Right lobe of liver (tissue), 6 donors: ENCODE results near the gene LPAR6. TPM values are rescaled to one million over a fixed set of nuclear protein-coding genes. Genes with fewer than 3 reads are reported as not detected.

Experiments
- ATAC-seq, 4 donors: fragments of 200-7000 bp; cut with Tn5 transposase; one replicate each; pipeline ENCODE4 v1.9.1; 2020; ENCODE audit warnings: mild to moderate bottlenecking in 4 of 4, moderate library complexity in 4 of 4
- DNase-seq, 3 donors: peaks; one replicate each; pipeline ENCODE4 v3.0.0-alpha.2; 2020
- H3K27ac ChIP-seq, 3 donors: fragments of 200-600 bp; one replicate each; pipeline ENCODE4 v1.8.0; 2022
- H3K27me3 ChIP-seq, 2 donors: fragments of 200-600 bp; one replicate each; pipeline ENCODE4 v1.8.0; 2022
- H3K36me3 ChIP-seq, 4 donors: fragments of 200-600 bp; sonication (generic) in 1 of 4; one replicate each; pipeline versions ENCODE4 v1.5.1 to v1.8.0; 2017 to 2022; ENCODE audit warnings: control low read depth in 1 of 4
- H3K4me1 ChIP-seq, 4 donors: fragments of 200-600 bp; sonication (generic) in 1 of 4; one replicate each; pipeline versions ENCODE4 v1.5.1 to v1.8.0; 2017 to 2022; ENCODE audit warnings: control low read depth in 1 of 4
- H3K4me3 ChIP-seq, 3 donors: fragments of 200-600 bp; one replicate each; pipeline ENCODE4 v1.8.0; 2022
- H3K9me3 ChIP-seq, 4 donors: fragments of 200-600 bp; sonication (generic) in 1 of 4; one replicate each; pipeline versions ENCODE4 v1.5.1 to v1.8.0; 2017 to 2022; ENCODE audit warnings: control low read depth in 1 of 4
- POLR2A ChIP-seq: fragments of 450-650 bp; IDR thresholded peaks from one replicate; pipeline ENCODE4 v1.6.1; 2017; ENCODE audit warnings: antibody characterized with exemption, mild to moderate bottlenecking
- WGBS: methylation state at CpG from one replicate; pipeline ENCODE4 v1.1.6; 2018; ENCODE audit warnings: low coverage, low lambda C conversion rate; ENCODE audit not compliant: insufficient coverage; ENCODE audit errors: missing lambda C conversion rate; 5-methylcytosine and 5-hydroxymethylcytosine counted together
- intact Hi-C, 2 donors: fragments of 100-400 bp; cut with DNase I; formaldehyde crosslinking; loops; one replicate each; pipeline versions ENCODE4 v1.11.2 to v1.14.1; 2022
- total RNA-seq, 6 experiments: library from RNA; depleted of rRNA in 2 of 6; stranded (reverse); fragments of >200 nt in 2 of 6; fragmentation: NEBNext Ultra II Directional in 3 of 6; extraction: Animal tissue kit (Norgen Biotek cat#: 25700) in 3 of 6; gene quantifications; one replicate each; pipeline versions ENCODE4 v1.1.0 to v1.2.4, GENCODE V29; 2016 to 2023
- TF ChIP-seq, protein P1 (sequence below), 4 donors: fragments of 200-600 bp in 3 of 4; fragments of 450-650 bp in 1 of 4; IDR thresholded peaks; one replicate each; pipeline versions ENCODE4 v1.5.1 to v1.8.0; 2016 to 2022; ENCODE audit warnings: antibody characterized with exemption in 4 of 4, mild to moderate bottlenecking in 2 of 4
- donor health status: DM: no; HTN: yes; CAD: no.
- donor health status: DM: no; HTN: no; CAD: no.
- donor health status: DM: no; HTN: no; CAD: no.
- donor health status: DM: no; HTN: yes; CAD: no.
- donor health status: DM: no; HTN: yes; CAD: no.

Gene LPAR6
- total RNA-seq, 6 experiments from 2014 or later: 3.7 to 14.5 (median 5.9) TPM

DNA sequence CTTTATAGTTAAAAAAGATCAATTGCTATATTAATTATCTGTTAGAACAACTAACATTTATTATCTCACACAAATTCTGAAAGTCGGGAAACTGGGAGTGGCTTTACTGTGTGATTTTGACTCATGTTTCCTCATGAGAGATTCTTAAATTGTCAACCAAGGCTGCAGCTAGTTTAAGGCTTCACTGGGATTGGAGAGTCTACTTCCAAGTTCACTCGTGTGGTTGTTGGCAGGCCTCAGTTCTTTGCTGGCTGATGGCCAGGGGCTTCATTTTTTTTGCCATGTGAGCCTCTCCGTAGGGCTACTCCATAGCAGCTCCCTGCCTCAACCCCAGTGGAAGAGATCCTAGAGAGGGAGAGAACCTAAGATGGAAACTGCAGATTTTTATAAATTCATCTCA, 24.5 kb upstream of the LPAR6 start:
- H3K27ac ChIP-seq: peak overlapping the region in 2 of 3 donors; percentile 26 to 43
- TF ChIP-seq POLR2A: no peak
- TF ChIP-seq, protein P1, sequence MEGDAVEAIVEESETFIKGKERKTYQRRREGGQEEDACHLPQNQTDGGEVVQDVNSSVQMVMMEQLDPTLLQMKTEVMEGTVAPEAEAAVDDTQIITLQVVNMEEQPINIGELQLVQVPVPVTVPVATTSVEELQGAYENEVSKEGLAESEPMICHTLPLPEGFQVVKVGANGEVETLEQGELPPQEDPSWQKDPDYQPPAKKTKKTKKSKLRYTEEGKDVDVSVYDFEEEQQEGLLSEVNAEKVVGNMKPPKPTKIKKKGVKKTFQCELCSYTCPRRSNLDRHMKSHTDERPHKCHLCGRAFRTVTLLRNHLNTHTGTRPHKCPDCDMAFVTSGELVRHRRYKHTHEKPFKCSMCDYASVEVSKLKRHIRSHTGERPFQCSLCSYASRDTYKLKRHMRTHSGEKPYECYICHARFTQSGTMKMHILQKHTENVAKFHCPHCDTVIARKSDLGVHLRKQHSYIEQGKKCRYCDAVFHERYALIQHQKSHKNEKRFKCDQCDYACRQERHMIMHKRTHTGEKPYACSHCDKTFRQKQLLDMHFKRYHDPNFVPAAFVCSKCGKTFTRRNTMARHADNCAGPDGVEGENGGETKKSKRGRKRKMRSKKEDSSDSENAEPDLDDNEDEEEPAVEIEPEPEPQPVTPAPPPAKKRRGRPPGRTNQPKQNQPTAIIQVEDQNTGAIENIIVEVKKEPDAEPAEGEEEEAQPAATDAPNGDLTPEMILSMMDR (IDR thresholded peaks at IDR 0.05): no peak
- H3K9me3 ChIP-seq: no peaks in the 10 kb centered on the region
- ATAC-seq: peak; percentile 42 to 60 (median 55)
- 37% methylated on average over 3 of the region's 3 CpGs for WGBS
- H3K4me3 ChIP-seq: no peak overlapping the region
- H3K4me1 ChIP-seq: no peaks in the 10 kb centered on the region
- H3K36me3 ChIP-seq: no peaks in the 10 kb centered on the region
- H3K27me3 ChIP-seq: no peaks in the 10 kb centered on the region
- intact Hi-C loops: no loop called here
- DNase-seq: peak in 1 of 3 donors; percentile 38

DNA sequence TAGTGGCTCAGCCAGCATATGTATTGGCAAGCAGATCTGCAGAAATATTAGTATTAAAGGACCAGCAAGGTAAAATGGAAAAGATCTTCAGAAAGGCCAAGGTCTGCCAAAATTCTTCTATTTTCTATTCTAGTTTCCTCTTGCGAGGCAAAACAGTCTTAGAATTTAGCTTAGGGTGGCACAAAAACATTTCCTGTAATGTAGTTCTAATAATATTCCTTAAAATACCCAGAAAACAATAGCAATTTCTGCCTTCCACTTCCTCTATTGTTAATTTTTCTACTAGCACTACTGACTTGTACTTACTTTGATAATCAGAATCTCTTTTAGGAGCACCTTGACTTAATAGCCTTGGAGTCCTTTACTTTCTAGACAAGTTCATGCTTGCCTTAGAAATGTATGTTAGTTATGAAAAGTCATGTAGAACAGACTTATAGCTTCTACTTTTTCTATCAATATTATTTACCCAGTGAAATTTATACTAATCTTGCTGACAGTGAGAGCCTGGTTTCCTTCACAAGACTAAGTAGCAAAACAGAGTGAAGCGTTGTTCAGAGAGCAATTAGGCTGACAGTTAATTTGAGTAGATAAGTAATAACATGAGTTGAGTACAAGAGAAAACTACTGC, 23.9 kb upstream of the LPAR6 start:
- Histone ChIP-seq H3K36me3 (no peaks in the 10 kb centered on the region), H3K9me3 (no peaks in the 10 kb centered on the region), H3K27me3 (no peaks in the 10 kb centered on the region), H3K27ac (peak overlapping the region in 2 of 3 donors; percentile 26 to 43), H3K4me1 (no peaks in the 10 kb centered on the region), H3K4me3 (no peak overlapping the region)
- TF ChIP-seq, protein P1 (IDR thresholded peaks at IDR 0.05): no peak
- peak in 3 of 4 donors; percentile 24 to 39 (median 36) for ATAC-seq
- no peak for DNase-seq
- WGBS: 46% methylated on average over 2 of the region's 2 CpGs
- intact Hi-C loops: no loop called here

DNA sequence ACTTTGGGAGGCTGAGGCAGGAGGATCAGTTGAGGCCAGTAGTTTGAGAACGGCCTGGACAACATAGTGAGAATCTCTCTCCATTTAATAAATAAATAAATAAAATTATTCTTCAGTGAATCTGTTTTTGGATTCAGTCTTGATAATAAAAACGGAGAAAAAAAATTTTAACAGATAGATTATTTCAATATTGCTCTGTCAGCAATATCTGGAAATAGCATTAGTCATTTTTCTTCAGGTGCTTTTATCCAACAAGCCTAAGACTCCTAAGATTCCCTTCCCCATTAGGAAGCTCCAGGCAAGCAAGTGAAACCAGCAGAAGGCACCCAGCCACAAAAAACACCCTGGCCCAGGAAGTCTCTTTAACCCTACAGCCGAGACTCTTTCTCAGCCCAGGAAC, 21.3 kb upstream of the LPAR6 start:
- intact Hi-C loops: no loop called here
- WGBS: 95% methylated on average over 2 of the region's 3 CpGs
- no peaks in the 10 kb centered on the region for H3K36me3 ChIP-seq

DNA sequence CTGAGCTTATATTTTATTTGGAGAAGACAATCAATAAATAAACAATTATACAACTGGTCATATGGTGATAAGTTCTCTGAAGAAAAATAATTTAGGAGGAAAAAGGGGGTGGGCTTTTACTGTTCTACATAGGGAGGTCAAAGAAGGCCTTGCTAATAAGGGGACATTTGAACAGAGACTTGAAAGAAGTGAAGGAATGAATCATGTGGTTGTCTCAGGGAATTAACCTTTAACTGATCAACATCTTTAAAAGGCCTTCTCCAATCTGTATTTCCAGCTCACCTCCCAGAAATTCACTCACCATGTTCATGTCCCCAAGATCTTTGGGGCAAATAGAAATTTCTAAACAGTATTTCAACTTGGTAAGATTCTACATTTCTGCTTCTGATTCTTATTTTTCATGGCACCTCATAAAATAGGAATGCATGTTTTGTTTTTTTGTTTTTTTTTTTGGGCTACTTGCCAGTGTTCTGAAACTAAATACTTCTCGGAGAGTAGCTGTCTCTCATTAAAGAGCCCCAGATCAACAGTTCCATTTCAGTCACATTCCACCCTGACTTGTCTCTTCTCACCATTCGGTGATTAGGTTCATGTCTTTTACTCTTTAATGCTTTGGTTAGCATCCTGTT, 19.2 kb upstream of the LPAR6 start:
- H3K4me1 ChIP-seq: no peaks in the 10 kb centered on the region
- DNase-seq: no peak
- no peak overlapping the region for H3K4me3 ChIP-seq
- TF ChIP-seq POLR2A: no peak
- TF ChIP-seq, protein P1 (IDR thresholded peaks at IDR 0.05): no peak
- H3K27ac ChIP-seq: peak overlapping the region in 2 of 3 donors; percentile 20 to 34
- H3K27me3 ChIP-seq: no peaks in the 10 kb centered on the region
- H3K36me3 ChIP-seq: no peaks in the 10 kb centered on the region
- intact Hi-C loops: no loop called here
- no peak for ATAC-seq
- WGBS: 61% methylated on average over 2 of the region's 2 CpGs
- no peaks in the 10 kb centered on the region for H3K9me3 ChIP-seq

More for the DNA sequence above, 21.3 kb upstream of the LPAR6 start:
- Histone ChIP-seq H3K27ac (no peak overlapping the region), H3K27me3 (no peaks in the 10 kb centered on the region), H3K9me3 (no peaks in the 10 kb centered on the region), H3K4me1 (no peaks in the 10 kb centered on the region), H3K4me3 (no peak overlapping the region)
- no peak for ATAC-seq
- DNase-seq: no peak
- TF ChIP-seq, protein P1 (IDR thresholded peaks at IDR 0.05): no peak
- TF ChIP-seq POLR2A: no peak
